ENCODE results near the gene WFIKKN1. TPM values are rescaled to one million over a fixed set of nuclear protein-coding genes. Genes with fewer than 3 reads are reported as not detected.

WFIKKN1 gene
- total RNA-seq, 1 experiment from 2014 or later, result 12.3 TPM

- Mint-ChIP-seq H3K4me1 (peaks cover under 1% of the 10 kb centered on the region), H3K27me3 (ENCODE audit: low read depth) (no peaks in the 10 kb centered on the region), H3K27ac (no peak overlapping the region), H3K9me3 (no peaks in the 10 kb centered on the region), H3K4me3 (peak overlapping the region; percentile 65), H3K36me3 (peaks cover 11% of the 10 kb centered on the region)
- ATAC-seq, result no peak
- DNase-seq (ENCODE audit: low spot score), result no peak
- ChIA-PET POLR2A (no interaction called here), CTCF (interaction anchor here (3.0 kb wide), 1 partner anchor 21 kb away, joined by 16 read pairs; the partner anchor contains the start of gene WDR90)
- TF ChIP-seq ZNF423 (CRISPR knock-in tag; IDR thresholded peaks at IDR 0.05) (no peak), ZSCAN18 (CRISPR knock-in tag; IDR thresholded peaks at IDR 0.05) (no peak), USF1 (CRISPR knock-in tag; IDR thresholded peaks at IDR 0.05) (no peak), PRRX2 (CRISPR knock-in tag; IDR thresholded peaks at IDR 0.05) (no peak), ZNF396 (CRISPR knock-in tag; IDR thresholded peaks at IDR 0.05; ENCODE audit: borderline replicate concordance) (no peak), FOXP4 (CRISPR knock-in tag; IDR thresholded peaks at IDR 0.05) (no peak), PREB (CRISPR knock-in tag; IDR thresholded peaks at IDR 0.05; ENCODE audit: borderline replicate concordance) (no peak), CBFB (CRISPR knock-in tag; IDR thresholded peaks at IDR 0.05; ENCODE audit: low read depth) (no peak), MAX (CRISPR knock-in tag; IDR thresholded peaks at IDR 0.05) (no peak), ZNF219 (CRISPR knock-in tag; IDR thresholded peaks at IDR 0.05; ENCODE audit: borderline replicate concordance) (no peak), ELF4 (CRISPR knock-in tag; IDR thresholded peaks at IDR 0.05; ENCODE audit: low read depth) (no peak)
- TF ChIP-seq, protein P1, sequence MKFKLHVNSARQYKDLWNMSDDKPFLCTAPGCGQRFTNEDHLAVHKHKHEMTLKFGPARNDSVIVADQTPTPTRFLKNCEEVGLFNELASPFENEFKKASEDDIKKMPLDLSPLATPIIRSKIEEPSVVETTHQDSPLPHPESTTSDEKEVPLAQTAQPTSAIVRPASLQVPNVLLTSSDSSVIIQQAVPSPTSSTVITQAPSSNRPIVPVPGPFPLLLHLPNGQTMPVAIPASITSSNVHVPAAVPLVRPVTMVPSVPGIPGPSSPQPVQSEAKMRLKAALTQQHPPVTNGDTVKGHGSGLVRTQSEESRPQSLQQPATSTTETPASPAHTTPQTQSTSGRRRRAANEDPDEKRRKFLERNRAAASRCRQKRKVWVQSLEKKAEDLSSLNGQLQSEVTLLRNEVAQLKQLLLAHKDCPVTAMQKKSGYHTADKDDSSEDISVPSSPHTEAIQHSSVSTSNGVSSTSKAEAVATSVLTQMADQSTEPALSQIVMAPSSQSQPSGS (CRISPR knock-in tag; IDR thresholded peaks at IDR 0.05; ENCODE audit: borderline replicate concordance, low read depth), result no peak
Measured at GRCh38 chr16:669666-670065, 38.9 kb downstream of the WFIKKN1 start.

- no peaks in the 10 kb centered on the region for H3K27me3 Mint-ChIP-seq (ENCODE audit: low read depth)
- CTCF ChIA-PET, result interaction anchor here (1.4 kb wide), 1 partner anchor 22 kb away, joined by 3 read pairs; no protein-coding TSS in a partner anchor
- ATAC-seq (no peak), DNase-seq (ENCODE audit: low spot score) (no peak)
- peaks cover 11% of the 10 kb centered on the region for H3K36me3 Mint-ChIP-seq
- H3K4me1 Mint-ChIP-seq, result peaks cover 7% of the 10 kb centered on the region
- POLR2A ChIA-PET, result no interaction called here
- TF ChIP-seq ATF6 (CRISPR knock-in tag; IDR thresholded peaks at IDR 0.05) (no peak), CREB1 (CRISPR knock-in tag; IDR thresholded peaks at IDR 0.05) (no peak), FOXK1 (CRISPR knock-in tag; IDR thresholded peaks at IDR 0.05) (no peak)
- TF ChIP-seq, protein P2, sequence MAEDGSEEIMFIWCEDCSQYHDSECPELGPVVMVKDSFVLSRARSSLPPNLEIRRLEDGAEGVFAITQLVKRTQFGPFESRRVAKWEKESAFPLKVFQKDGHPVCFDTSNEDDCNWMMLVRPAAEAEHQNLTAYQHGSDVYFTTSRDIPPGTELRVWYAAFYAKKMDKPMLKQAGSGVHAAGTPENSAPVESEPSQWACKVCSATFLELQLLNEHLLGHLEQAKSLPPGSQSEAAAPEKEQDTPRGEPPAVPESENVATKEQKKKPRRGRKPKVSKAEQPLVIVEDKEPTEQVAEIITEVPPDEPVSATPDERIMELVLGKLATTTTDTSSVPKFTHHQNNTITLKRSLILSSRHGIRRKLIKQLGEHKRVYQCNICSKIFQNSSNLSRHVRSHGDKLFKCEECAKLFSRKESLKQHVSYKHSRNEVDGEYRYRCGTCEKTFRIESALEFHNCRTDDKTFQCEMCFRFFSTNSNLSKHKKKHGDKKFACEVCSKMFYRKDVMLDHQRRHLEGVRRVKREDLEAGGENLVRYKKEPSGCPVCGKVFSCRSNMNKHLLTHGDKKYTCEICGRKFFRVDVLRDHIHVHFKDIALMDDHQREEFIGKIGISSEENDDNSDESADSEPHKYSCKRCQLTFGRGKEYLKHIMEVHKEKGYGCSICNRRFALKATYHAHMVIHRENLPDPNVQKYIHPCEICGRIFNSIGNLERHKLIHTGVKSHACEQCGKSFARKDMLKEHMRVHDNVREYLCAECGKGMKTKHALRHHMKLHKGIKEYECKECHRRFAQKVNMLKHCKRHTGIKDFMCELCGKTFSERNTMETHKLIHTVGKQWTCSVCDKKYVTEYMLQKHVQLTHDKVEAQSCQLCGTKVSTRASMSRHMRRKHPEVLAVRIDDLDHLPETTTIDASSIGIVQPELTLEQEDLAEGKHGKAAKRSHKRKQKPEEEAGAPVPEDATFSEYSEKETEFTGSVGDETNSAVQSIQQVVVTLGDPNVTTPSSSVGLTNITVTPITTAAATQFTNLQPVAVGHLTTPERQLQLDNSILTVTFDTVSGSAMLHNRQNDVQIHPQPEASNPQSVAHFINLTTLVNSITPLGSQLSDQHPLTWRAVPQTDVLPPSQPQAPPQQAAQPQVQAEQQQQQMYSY (CRISPR knock-in tag; IDR thresholded peaks at IDR 0.05), result 0 out of 2 replicates have a peak, but pooled peaks have one; percentile 15
- TF ChIP-seq, protein P3, sequence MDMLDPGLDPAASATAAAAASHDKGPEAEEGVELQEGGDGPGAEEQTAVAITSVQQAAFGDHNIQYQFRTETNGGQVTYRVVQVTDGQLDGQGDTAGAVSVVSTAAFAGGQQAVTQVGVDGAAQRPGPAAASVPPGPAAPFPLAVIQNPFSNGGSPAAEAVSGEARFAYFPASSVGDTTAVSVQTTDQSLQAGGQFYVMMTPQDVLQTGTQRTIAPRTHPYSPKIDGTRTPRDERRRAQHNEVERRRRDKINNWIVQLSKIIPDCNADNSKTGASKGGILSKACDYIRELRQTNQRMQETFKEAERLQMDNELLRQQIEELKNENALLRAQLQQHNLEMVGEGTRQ (CRISPR knock-in tag; IDR thresholded peaks at IDR 0.05), result no peak
- no peaks in the 10 kb centered on the region for H3K9me3 Mint-ChIP-seq
- no peak overlapping the region for H3K4me3 Mint-ChIP-seq
- no peak overlapping the region for H3K27ac Mint-ChIP-seq
Measured at GRCh38 chr16:670485-671352, 39.9 kb downstream of the WFIKKN1 start.
